Right cardiac atrium (tissue), 5 donors: ENCODE results near the gene SLC35F2. TPM values are rescaled to one million over a fixed set of nuclear protein-coding genes. Genes with fewer than 3 reads are reported as not detected.

ENCODE experiments used
- ATAC-seq, 2 donors: fragments of 200-7000 bp; cut with Tn5 transposase; one replicate each; pipeline versions ENCODE4 v1.8.0 to v1.9.1; 2020; ENCODE audit warnings: moderate library complexity in 2 of 2, mild to moderate bottlenecking in 1 of 2
- DNase-seq, 3 donors: peaks; one replicate each; pipeline ENCODE4 v3.0.0-alpha.2; 2020
- H3K27ac ChIP-seq: one replicate; pipeline ENCODE4 v1.5.1; 2013; ENCODE audit warnings: mild to moderate bottlenecking, low read length, control low read depth, moderate library complexity
- H3K27me3 ChIP-seq: one replicate; pipeline ENCODE4 v1.6.1; 2013; ENCODE audit not compliant: control insufficient read depth, insufficient read depth
- H3K4me1 ChIP-seq: one replicate; pipeline ENCODE4 v1.6.1; 2013; ENCODE audit warnings: low read length; ENCODE audit not compliant: control insufficient read depth, insufficient read depth
- H3K4me3 ChIP-seq: one replicate; pipeline ENCODE4 v1.5.1; 2013; ENCODE audit warnings: low read length, control low read depth
- H3K9me3 ChIP-seq: one replicate; pipeline ENCODE4 v1.6.1; 2013; ENCODE audit warnings: low read length; ENCODE audit not compliant: control insufficient read depth
- WGBS: extraction: QIAGEN DNeasy Blood & Tissue Kit; methylation state at CpG from one replicate; pipeline ENCODE4 v1.1.7; 2013; 5-methylcytosine and 5-hydroxymethylcytosine counted together
- intact Hi-C, 4 donors: fragments of 100-400 bp; cut with DNase I; formaldehyde crosslinking; loops; one replicate each; pipeline versions ENCODE4 v1.11.0 to v1.14.0; 2022 to 2023
- polyA plus RNA-seq: library from polyadenylated mRNA; stranded (reverse); fragments of 200-250 nt; gene quantifications from one replicate; pipeline ENCODE4 v1.2.3, GENCODE V29; 2013
- total RNA-seq, 4 donors: library from RNA; stranded (reverse); fragmentation: NEBNext Ultra II Directional; extraction: Animal tissue kit (Norgen Biotek cat#: 25700); gene quantifications; one replicate each; pipeline ENCODE4 v1.2.1, GENCODE V29; 2021
- donor health status: healthy with polysubstance abuse.
- donor health status: DM: no; HTN: yes; CAD: no.
- donor health status: DM: no; HTN: no; CAD: no.
- donor health status: DM: no; HTN: yes; CAD: no; lungs with severe emphysema.
- donor health status: DM: yes; HTN: yes; CAD: no.

SLC35F2 gene
- total and polyA plus RNA-seq, 5 donors = 1.4 to 3.5 (median 2.3) TPM

DNA sequence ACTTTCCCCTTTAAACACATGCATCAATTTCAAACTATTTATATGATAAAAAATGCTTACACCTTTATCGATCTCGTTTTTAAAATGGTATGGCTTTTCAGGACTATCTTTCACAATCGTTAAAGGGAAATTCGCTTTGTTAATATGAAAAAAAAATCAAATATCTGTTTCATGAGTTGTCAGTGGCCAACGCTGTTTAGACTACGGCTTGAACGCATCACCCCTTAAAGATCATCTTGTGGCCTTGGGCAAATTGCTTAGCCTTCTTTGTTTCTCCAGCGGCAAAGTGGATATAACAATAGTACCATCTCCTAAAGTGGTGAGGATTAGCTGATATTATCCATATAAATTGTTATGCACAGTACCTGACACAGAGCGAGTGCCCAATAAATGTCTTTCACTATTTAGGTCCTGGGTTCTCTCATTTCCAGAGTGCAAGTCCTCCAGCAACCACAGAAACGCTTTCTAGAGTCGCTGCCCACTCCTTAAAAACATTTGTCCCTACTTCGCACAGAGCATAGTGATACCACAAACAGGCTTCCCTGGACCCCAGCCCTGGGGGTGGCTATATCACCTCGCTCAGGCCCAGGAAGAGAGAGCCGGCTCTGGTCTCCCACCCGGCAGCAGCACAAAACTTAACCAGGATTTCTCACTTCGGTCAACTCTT, 904 bp downstream of the SLC35F2 start:
- intact Hi-C loops = no loop called here
- DNase-seq (no peak), ATAC-seq (no peak)
- WGBS = 44% methylated on average over 16 of the region's 16 CpGs
- Histone ChIP-seq H3K4me1 (no peaks in the 10 kb centered on the region), H3K9me3 (no peaks in the 10 kb centered on the region), H3K27ac (no peak overlapping the region), H3K27me3 (no peaks in the 10 kb centered on the region), H3K4me3 (peak overlapping the region; percentile 56)

- intact Hi-C loops = no loop called here
- Histone ChIP-seq H3K4me3 (no peak overlapping the region), H3K27ac (no peak overlapping the region), H3K9me3 (no peaks in the 10 kb centered on the region), H3K27me3 (no peaks in the 10 kb centered on the region), H3K4me1 (no peaks in the 10 kb centered on the region)
- WGBS = 33% methylated on average over 7 of the region's 7 CpGs
- peak; percentile 42 to 53 for ATAC-seq
- DNase-seq = peak in 2 of 3 donors; percentile 36 to 57
Observed at GRCh38 chr11:107856981-107857517, 1.5 kb downstream of the SLC35F2 start.

DNA sequence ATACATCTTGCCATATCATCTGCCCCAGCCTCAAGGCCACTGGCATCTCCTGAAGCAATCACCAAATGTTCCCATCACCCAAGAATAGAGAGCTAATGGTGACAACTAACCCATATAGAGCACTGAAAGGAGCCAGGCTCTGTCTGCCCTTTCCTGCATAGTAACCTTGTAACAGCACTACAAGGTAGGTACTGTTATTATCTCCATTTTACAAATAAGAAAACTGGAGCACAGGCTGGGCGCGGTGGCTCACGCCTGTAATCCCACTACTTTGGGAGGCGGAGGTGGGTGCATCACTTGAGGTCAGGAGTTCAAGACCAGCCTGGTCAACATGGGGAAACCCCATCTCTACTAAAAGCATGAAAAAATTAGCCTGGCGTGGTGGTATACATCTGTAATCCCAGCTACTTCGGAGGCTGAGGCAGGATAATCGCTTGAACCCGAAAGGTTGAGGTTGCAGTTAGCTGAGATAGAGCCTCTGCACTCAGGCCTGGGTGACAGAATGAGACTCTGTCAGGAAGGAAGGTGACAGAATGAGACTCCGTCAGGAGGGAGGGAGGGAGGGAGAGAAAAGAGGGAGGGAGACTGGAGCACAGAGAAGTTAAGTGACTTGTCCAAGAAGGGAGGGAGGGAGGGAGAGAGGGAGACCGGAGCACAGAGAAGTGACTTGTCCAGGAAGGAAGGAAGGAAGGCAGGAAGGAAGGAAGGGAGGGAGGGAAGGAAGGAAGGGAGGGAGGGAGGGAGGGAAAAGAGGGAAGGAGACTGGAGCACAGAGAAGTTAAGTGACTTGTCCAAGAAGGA, 2.2 kb downstream of the SLC35F2 start:
- ATAC-seq (no peak), DNase-seq (no peak)
- no peaks in the 10 kb centered on the region for H3K4me1 ChIP-seq
- intact Hi-C loops = no loop called here
- no peaks in the 10 kb centered on the region for H3K27me3 ChIP-seq
- WGBS = 74% methylated on average over 10 of the region's 10 CpGs
- H3K4me3 ChIP-seq = no peak overlapping the region
- H3K27ac ChIP-seq = no peak overlapping the region
- H3K9me3 ChIP-seq = no peaks in the 10 kb centered on the region

GRCh38 chr11:107853070-107853469, 5.5 kb downstream of the SLC35F2 start:
- Histone ChIP-seq H3K4me1 (no peaks in the 10 kb centered on the region), H3K27me3 (no peaks in the 10 kb centered on the region), H3K4me3 (no peak overlapping the region), H3K9me3 (no peaks in the 10 kb centered on the region), H3K27ac (no peak overlapping the region)
- DNase-seq (no peak), ATAC-seq (no peak)
- 94% methylated on average over 6 of the region's 6 CpGs for WGBS
- intact Hi-C loops = no loop called here

- H3K27me3 ChIP-seq = no peaks in the 10 kb centered on the region
- no peaks in the 10 kb centered on the region for H3K4me1 ChIP-seq
- no peak overlapping the region for H3K27ac ChIP-seq
- H3K4me3 ChIP-seq = no peak overlapping the region
- WGBS = 88% methylated on average over 4 of the region's 4 CpGs
- ATAC-seq (no peak), DNase-seq (no peak)
- H3K9me3 ChIP-seq = no peaks in the 10 kb centered on the region
- intact Hi-C loops = no loop called here
Observed at GRCh38 chr11:107851704-107852310, 6.8 kb downstream of the SLC35F2 start.

- intact Hi-C loops = no loop called here
- Histone ChIP-seq H3K27me3 (no peaks in the 10 kb centered on the region), H3K9me3 (no peaks in the 10 kb centered on the region), H3K4me1 (no peaks in the 10 kb centered on the region), H3K4me3 (no peak overlapping the region), H3K27ac (no peak overlapping the region)
- DNase-seq (no peak), ATAC-seq (no peak)
Observed at GRCh38 chr11:107849790-107850189, 8.8 kb downstream of the SLC35F2 start.

GRCh38 chr11:107848345-107848744, 10.2 kb downstream of the SLC35F2 start:
- Histone ChIP-seq H3K9me3 (no peaks in the 10 kb centered on the region), H3K4me1 (no peaks in the 10 kb centered on the region), H3K27ac (no peak overlapping the region), H3K27me3 (no peaks in the 10 kb centered on the region), H3K4me3 (no peak overlapping the region)
- 56% methylated on average over 1 of the region's 1 CpG for WGBS
- ATAC-seq (no peak), DNase-seq (no peak)
- intact Hi-C loops = no loop called here

DNA sequence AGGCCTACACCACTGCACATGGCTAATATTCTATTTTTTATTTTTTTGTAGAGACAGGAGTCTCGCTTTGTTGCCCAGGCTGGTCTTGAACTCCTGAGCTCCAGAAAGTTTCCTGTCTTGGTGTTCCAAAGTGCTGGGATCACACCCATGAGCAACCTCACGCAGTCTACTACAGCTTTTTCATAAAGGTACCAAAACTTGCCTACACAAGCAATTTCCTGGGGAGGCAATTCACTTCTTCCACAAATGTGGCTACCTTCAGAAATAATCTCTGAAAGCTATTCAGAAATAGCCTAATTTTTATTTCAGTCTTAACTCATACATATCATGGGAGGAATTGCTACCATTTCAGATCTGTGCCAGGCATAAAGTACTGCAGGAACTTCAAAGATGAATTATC, 11.4 kb downstream of the SLC35F2 start:
- no peaks in the 10 kb centered on the region for H3K27me3 ChIP-seq
- WGBS = 97% methylated on average over 2 of the region's 2 CpGs
- no peak for ATAC-seq
- intact Hi-C loops = no loop called here
- H3K4me3 ChIP-seq = no peak overlapping the region
- H3K9me3 ChIP-seq = no peaks in the 10 kb centered on the region
- no peak for DNase-seq
- H3K4me1 ChIP-seq = no peaks in the 10 kb centered on the region
- no peak overlapping the region for H3K27ac ChIP-seq

GRCh38 chr11:107844041-107844440, 14.5 kb downstream of the SLC35F2 start:
- ATAC-seq (no peak), DNase-seq (no peak)
- peaks cover 4% of the 10 kb centered on the region for H3K4me1 ChIP-seq
- no peak overlapping the region for H3K27ac ChIP-seq
- H3K9me3 ChIP-seq = no peaks in the 10 kb centered on the region
- H3K4me3 ChIP-seq = no peak overlapping the region
- no peaks in the 10 kb centered on the region for H3K27me3 ChIP-seq
- WGBS = 96% methylated on average over 7 of the region's 7 CpGs
- intact Hi-C loops = no loop called here

DNA sequence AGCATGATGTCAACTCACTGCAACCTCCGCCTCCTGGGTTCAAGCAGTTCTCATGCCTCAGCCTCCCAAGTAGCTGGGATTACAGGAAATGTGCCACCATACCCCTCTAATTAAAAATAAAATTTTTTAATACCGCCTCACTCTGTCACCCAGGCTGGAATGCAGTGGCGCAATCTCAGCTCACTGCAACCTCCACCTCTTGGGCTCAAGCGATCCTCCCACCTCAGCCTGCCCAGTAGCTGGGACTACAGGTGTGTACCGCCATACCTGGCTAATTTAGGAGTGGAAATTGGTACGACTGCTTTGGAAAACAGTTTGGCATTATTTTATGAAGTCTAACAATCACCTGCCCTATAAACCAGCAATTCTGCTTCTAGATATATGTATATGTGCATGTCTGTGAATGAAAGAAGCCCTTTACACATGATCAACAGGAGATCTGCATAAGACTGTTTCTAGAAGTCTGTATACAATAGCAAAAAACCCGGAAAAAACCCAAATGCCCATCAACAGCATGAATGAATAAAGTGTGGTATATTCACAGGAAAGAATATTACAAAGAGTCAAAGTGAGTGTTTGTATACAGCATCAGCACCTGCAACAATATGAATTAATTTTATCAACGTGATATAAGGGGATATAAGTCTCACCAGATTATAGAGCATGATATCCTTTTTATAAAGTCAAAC, 16.0 kb downstream of the SLC35F2 start:
- WGBS = 95% methylated on average over 8 of the region's 8 CpGs
- H3K27ac ChIP-seq = no peak overlapping the region

GRCh38 chr11:107840129-107840484, 18.5 kb downstream of the SLC35F2 start:
- no peak overlapping the region for H3K4me3 ChIP-seq
- intact Hi-C loops = no loop called here
- 32% methylated on average over 2 of the region's 2 CpGs for WGBS

More for the DNA sequence above, 16.0 kb downstream of the SLC35F2 start:
- intact Hi-C loops = no loop called here
- no peaks in the 10 kb centered on the region for H3K27me3 ChIP-seq
- no peak for DNase-seq
- ATAC-seq = no peak
- no peaks in the 10 kb centered on the region for H3K9me3 ChIP-seq
- peaks cover 4% of the 10 kb centered on the region for H3K4me1 ChIP-seq
- no peak overlapping the region for H3K4me3 ChIP-seq

More at GRCh38 chr11:107840129-107840484, 18.5 kb downstream of the SLC35F2 start:
- Histone ChIP-seq H3K27ac (peak overlapping the region; percentile 24), H3K9me3 (no peaks in the 10 kb centered on the region), H3K27me3 (no peaks in the 10 kb centered on the region), H3K4me1 (peaks cover 4% of the 10 kb centered on the region)
- DNase-seq = peak; percentile 41 to 70 (median 58)
- ATAC-seq = peak; percentile 70 to 83
